NB4 (cell line): ENCODE measurements around the gene ACP7.
"Not testable (repeated sequence)": the region's sequence is repeated elsewhere in the genome, so short reads cannot be mapped to it uniquely, and the experiment has no call there.

Experiments used
- DNase-seq: peaks from one replicate; pipeline ENCODE4 v3.0.0; 2010; ENCODE audit warnings: low read depth
- H3K4me3 ChIP-seq: one replicate; pipeline ENCODE4 v1.5.1; 2011; ENCODE audit warnings: mild to moderate bottlenecking, low read depth, low read length, moderate library complexity
- CTCF ChIP-seq: IDR thresholded peaks from one replicate; pipeline ENCODE4 v1.5.1; 2012; ENCODE audit warnings: low read depth, low read length
- MAX ChIP-seq: IDR thresholded peaks from 2 replicates; pipeline ENCODE4 v1.6.1; 2011; ENCODE audit warnings: low read depth, low read length
- MYC ChIP-seq: IDR thresholded peaks from 2 replicates; pipeline ENCODE4 v1.6.1; 2011; ENCODE audit warnings: low read depth, low read length
- POLR2A ChIP-seq: IDR thresholded peaks from 2 replicates; pipeline ENCODE4 v1.6.1; 2011; ENCODE audit warnings: mild to moderate bottlenecking; ENCODE audit not compliant: insufficient read length; ENCODE audit errors: extremely low read depth

ACP7 gene

GRCh38 chr19:39067104-39067503 lies 17.1 kb upstream of the ACP7 start:
- no peak for DNase-seq
- no peak for TF ChIP-seq MAX
- TF ChIP-seq MYC = no peak
- TF ChIP-seq POLR2A = no peak
- no peak for TF ChIP-seq CTCF
- no peak overlapping the region for H3K4me3 ChIP-seq

GRCh38 chr19:39068259-39068658 lies 15.9 kb upstream of the ACP7 start:
- H3K4me3 ChIP-seq, DNase-seq: not testable (repeated sequence)

DNA sequence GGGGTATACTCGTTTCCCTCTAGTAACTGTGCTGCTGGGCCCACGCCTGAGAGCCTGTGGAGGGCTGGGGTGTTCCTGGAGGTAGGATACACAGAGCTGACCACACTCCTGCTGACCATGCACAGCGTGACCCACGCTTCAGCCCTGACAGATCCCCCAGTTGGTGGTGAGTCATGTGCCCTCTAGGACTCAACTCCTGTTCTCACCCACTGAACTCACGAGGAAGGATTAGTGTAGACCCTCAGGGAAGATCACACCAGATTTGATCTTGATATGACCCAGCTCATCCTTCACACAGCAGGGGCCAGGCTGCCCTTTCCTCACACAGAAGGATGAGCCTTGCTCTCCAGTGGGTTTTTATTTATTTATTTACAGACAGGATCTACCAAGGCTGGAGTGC lies 13.3 kb upstream of the ACP7 start:
- TF ChIP-seq MAX (no peak), MYC (no peak), POLR2A (no peak), CTCF (no peak)
- no peak overlapping the region for H3K4me3 ChIP-seq
- DNase-seq = no peak

- TF ChIP-seq MAX (no peak), CTCF (no peak)
- DNase-seq = no peak
- no peak overlapping the region for H3K4me3 ChIP-seq
These were observed 9.9 kb upstream of the ACP7 start for GRCh38 chr19:39074205-39074692.

- TF ChIP-seq CTCF = no peak
- no peak for TF ChIP-seq MAX
- TF ChIP-seq POLR2A = no peak
- TF ChIP-seq MYC = no peak
- DNase-seq = no peak
- H3K4me3 ChIP-seq = no peak overlapping the region
These were observed 9.2 kb upstream of the ACP7 start for GRCh38 chr19:39074942-39075341.

DNA sequence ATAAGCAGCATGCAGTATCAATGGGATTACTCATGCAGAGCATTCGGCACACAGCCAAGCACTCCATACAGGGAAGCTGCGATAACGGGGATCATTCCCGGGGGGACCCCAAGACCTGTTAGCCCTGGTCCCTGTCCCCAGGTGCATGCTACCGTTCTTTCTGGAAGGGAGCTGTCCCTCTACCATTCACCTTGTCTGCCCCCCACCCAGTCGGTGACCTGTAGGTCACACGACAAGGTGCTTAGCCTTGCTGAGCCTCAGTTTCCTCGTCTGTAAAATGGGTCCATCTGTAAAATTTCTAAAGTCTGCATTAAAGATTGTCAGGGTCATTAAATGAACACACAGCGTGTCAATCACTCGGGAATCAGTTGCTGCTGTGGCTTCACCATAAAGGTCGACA lies 6.8 kb upstream of the ACP7 start:
- TF ChIP-seq MAX (no peak), POLR2A (no peak), MYC (no peak), CTCF (no peak)
- DNase-seq = no peak
- H3K4me3 ChIP-seq = no peak overlapping the region
